Upper lobe of right lung (tissue), 1 donor: ENCODE results near the gene ACOT7. TPM values are rescaled to one million over a fixed set of nuclear protein-coding genes. Genes with fewer than 3 reads are reported as not detected.
"Not testable (repeated sequence)": the region's sequence is repeated elsewhere in the genome, so short reads cannot be mapped to it uniquely, and the experiment has no call there.

ENCODE experiments used
- ATAC-seq: fragments of 200-7000 bp; cut with Tn5 transposase; one replicate; pipeline ENCODE4 v1.9.1; 2020; ENCODE audit warnings: mild to moderate bottlenecking, moderate library complexity
- DNase-seq: peaks from one replicate; pipeline ENCODE4 v3.0.0-alpha.2; 2020
- H3K27ac ChIP-seq: fragments of 200-600 bp; one replicate; pipeline ENCODE4 v1.8.0; 2022
- H3K27me3 ChIP-seq: fragments of 200-600 bp; one replicate; pipeline ENCODE4 v1.8.0; 2022; ENCODE audit warnings: mild to moderate bottlenecking
- H3K36me3 ChIP-seq: fragments of 200-600 bp; one replicate; pipeline ENCODE4 v1.8.0; 2022
- H3K4me1 ChIP-seq: fragments of 200-600 bp; one replicate; pipeline ENCODE4 v1.8.0; 2022
- H3K4me3 ChIP-seq: fragments of 200-600 bp; one replicate; pipeline ENCODE4 v1.8.0; 2022; ENCODE audit warnings: mild to moderate bottlenecking
- H3K9me3 ChIP-seq: fragments of 200-600 bp; one replicate; pipeline ENCODE4 v1.8.0; 2022
- intact Hi-C: fragments of 100-400 bp; cut with DNase I; formaldehyde crosslinking; loops from one replicate; pipeline ENCODE4 v1.11.0; 2022
- total RNA-seq: library from RNA; stranded (reverse); fragmentation: NEBNext Ultra II Directional; extraction: Animal tissue kit (Norgen Biotek cat#: 25700); gene quantifications from one replicate; pipeline ENCODE4 v1.2.1, GENCODE V29; 2021
- TF ChIP-seq, protein P1 (sequence below): fragments of 200-600 bp; IDR thresholded peaks from one replicate; pipeline ENCODE4 v1.8.0; 2022; ENCODE audit warnings: antibody characterized with exemption
- donor health status: DM: no; HTN: yes; CAD: no; lungs with severe emphysema.

ACOT7 gene
- total RNA-seq, 1 donor from 2014 or later: 22.8 TPM

DNA sequence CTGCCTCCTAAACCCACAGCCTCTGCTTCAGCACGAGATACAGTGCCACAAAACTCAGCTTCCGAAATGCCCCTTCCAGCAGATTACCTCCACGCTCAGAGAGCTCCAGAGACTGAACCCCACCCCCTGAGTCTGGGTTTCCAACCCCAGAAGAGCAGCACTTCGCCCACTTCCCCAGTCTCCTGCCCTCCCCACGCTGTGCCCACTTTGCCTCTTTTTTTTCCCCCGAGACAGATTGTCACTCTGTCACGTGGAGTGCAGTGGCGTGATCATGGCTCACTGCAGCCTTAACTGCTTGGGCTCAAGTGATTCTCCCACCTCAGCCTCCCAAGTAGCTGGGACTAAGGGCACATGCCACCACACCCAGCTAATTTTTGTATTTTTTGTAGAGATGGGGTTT lies 167.9 kb downstream of the ACOT7 start:
- Histone ChIP-seq H3K27ac (no peak overlapping the region), H3K9me3 (no peaks in the 10 kb centered on the region), H3K4me3 (no peak overlapping the region), H3K4me1 (no peaks in the 10 kb centered on the region), H3K27me3 (no peaks in the 10 kb centered on the region), H3K36me3 (peaks cover 74% of the 10 kb centered on the region)
- ATAC-seq (no peak), DNase-seq (no peak)
- TF ChIP-seq, protein P1, sequence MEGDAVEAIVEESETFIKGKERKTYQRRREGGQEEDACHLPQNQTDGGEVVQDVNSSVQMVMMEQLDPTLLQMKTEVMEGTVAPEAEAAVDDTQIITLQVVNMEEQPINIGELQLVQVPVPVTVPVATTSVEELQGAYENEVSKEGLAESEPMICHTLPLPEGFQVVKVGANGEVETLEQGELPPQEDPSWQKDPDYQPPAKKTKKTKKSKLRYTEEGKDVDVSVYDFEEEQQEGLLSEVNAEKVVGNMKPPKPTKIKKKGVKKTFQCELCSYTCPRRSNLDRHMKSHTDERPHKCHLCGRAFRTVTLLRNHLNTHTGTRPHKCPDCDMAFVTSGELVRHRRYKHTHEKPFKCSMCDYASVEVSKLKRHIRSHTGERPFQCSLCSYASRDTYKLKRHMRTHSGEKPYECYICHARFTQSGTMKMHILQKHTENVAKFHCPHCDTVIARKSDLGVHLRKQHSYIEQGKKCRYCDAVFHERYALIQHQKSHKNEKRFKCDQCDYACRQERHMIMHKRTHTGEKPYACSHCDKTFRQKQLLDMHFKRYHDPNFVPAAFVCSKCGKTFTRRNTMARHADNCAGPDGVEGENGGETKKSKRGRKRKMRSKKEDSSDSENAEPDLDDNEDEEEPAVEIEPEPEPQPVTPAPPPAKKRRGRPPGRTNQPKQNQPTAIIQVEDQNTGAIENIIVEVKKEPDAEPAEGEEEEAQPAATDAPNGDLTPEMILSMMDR: no peak
- intact Hi-C loops: no loop called here

DNA sequence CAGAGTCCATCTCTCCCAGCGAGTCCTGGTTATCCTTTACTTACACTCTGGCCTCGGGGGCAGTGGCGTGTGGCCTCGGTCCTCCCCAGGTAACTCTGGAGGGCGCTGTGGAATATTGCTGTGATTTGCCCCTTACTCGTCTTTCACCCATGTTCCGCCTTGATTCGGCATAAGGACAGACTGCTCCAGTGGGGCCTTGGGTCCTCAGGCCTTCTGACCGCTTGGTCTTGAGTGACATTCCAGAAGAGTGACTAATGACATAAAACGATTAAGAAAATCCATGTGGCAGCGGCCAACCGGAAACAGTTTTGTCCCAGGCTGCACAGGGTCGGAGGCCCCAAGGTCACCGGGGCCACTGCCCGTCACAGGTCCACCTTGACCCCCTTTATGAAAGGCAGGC lies 168.8 kb downstream of the ACOT7 start:
- ATAC-seq (no peak), DNase-seq (no peak)
- H3K4me1 ChIP-seq: no peaks in the 10 kb centered on the region
- no peaks in the 10 kb centered on the region for H3K9me3 ChIP-seq
- intact Hi-C loops: no loop called here
- H3K27ac ChIP-seq: no peak overlapping the region
- no peaks in the 10 kb centered on the region for H3K27me3 ChIP-seq
- TF ChIP-seq, protein P1: no peak
- H3K36me3 ChIP-seq: peaks cover 65% of the 10 kb centered on the region
- H3K4me3 ChIP-seq: no peak overlapping the region

DNA sequence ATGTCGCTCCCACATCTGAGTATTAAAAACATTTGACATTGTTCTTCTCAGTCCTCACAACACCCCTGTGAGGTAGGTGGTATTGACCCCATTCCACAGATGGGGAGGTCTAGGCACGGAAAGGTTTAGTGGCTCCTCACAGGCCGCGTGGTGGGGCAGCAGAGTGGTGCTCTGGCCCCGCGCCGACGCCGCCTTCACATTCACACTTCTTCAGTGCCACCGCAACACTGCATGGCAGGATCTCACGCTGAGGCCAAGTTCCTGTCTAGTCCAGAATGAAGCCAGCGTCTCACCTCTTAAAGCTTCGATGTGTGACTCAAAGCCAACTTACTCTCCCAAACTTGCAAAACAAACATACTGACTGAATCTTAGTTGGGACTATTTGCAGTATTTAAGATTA lies 169.9 kb downstream of the ACOT7 start:
- Histone ChIP-seq H3K27ac (no peak overlapping the region), H3K27me3 (no peaks in the 10 kb centered on the region), H3K4me1 (no peaks in the 10 kb centered on the region), H3K9me3 (no peaks in the 10 kb centered on the region), H3K4me3 (no peak overlapping the region), H3K36me3 (peaks cover 56% of the 10 kb centered on the region)
- intact Hi-C loops: no loop called here
- DNase-seq (no peak), ATAC-seq (no peak)
- TF ChIP-seq, protein P1: no peak

DNA sequence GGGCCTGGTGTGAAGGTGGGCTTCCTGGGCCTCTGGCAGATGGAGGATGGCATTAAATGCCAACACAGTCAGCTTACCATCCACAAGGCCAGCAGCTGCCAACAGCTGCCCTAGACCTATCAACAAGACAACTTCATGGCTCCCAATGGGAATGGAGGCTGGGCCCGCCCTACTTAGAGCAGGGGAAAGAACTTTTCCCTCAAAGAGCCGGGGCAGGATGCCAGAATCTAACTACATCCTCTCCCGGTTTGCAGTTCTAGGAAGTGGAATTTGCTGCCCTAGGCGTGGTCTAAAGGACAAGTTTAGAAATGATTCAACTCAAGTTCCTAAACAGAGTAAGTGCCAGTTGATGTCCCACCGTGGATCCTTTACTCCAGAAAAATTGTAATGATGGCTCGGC lies 170.9 kb downstream of the ACOT7 start:
- TF ChIP-seq, protein P1: no peak
- Histone ChIP-seq H3K36me3 (peaks cover 47% of the 10 kb centered on the region), H3K9me3 (no peaks in the 10 kb centered on the region), H3K27ac (no peak overlapping the region), H3K4me1 (no peaks in the 10 kb centered on the region), H3K4me3 (no peak overlapping the region), H3K27me3 (no peaks in the 10 kb centered on the region)
- DNase-seq: no peak
- no peak for ATAC-seq
- intact Hi-C loops: no loop called here

DNA sequence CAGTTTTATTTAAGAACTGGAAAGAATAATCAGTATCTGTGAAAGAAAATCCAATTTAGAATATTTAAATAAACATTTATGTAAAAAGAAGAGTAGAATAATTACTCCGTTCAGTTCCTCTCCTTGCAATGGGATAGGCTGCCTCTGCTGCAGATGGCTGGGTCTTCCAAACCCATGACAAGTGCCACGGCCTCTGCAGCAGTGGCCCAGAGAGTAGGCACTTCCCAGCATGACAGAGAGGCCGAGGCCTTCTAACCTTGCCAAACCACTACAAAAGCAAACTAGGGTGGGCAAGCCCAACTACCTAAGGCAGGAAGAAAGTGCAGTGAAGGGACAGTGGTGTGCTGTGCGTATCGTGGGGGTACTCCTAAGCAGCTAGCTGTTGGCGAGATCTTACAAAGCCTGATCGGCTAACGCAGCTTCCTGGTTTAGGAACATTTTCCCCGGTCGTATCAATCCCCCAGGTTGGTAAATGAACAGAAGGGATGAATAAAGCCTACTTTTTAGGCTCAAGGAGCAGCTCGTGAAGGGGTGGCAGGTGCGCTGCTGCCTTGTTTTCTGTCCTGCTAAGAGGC lies 172.3 kb downstream of the ACOT7 start:
- TF ChIP-seq, protein P1: no peak
- DNase-seq: no peak
- H3K4me3 ChIP-seq: no peak overlapping the region
- ATAC-seq: no peak
- H3K4me1 ChIP-seq: no peaks in the 10 kb centered on the region
- no peaks in the 10 kb centered on the region for H3K9me3 ChIP-seq
- H3K36me3 ChIP-seq: peaks cover 34% of the 10 kb centered on the region
- no peaks in the 10 kb centered on the region for H3K27me3 ChIP-seq
- intact Hi-C loops: no loop called here
- H3K27ac ChIP-seq: no peak overlapping the region

DNA sequence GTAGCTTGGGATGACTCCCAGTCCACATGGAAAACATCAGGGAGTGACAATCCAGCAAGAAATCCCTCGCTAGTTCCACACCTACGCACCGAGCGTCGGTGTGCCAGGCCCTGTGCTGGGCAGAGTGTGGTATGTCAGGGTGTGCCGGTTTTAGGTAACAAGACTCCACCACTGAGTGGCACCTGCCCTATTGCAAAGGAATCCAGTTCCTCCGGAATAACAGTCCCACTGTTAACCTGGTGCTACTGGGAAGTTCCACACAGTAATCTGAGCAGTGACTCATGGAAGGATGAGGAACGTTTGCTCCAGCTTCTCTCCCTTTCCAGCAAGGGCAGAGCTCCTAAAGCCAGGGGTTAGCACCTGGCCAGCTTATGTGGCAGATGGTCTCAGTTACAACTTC lies 173.3 kb downstream of the ACOT7 start:
- DNase-seq (no peak), ATAC-seq (peak; percentile 57)
- no peak overlapping the region for H3K27ac ChIP-seq
- TF ChIP-seq, protein P1: no peak
- H3K36me3 ChIP-seq: peaks cover 25% of the 10 kb centered on the region
- no peak overlapping the region for H3K4me3 ChIP-seq
- H3K4me1 ChIP-seq: no peaks in the 10 kb centered on the region
- no peaks in the 10 kb centered on the region for H3K9me3 ChIP-seq
- H3K27me3 ChIP-seq: no peaks in the 10 kb centered on the region
- intact Hi-C loops: no loop called here

DNA sequence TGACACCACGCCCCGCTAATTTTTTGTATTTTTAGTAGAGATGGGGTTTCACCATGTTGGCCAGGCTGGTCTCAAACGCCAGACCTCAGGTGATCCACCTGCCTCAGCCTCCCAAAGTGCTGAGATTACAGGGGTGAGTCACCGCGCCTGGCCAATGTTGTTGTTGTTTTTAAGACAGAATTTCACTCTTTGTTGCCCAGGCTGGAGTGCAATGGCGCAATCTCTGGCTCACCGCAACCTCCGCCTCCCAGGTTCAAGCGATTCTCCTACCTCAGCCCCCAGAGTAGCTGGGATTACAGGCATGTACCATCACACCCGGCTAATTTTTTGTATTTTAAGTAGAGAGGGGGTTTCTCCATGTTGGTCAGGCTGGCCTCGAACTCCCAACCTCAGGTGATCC lies 173.9 kb downstream of the ACOT7 start:
- H3K9me3 ChIP-seq, H3K27me3 ChIP-seq, DNase-seq, ATAC-seq, intact Hi-C loops, H3K4me3 ChIP-seq, H3K27ac ChIP-seq, H3K4me1 ChIP-seq: not testable (repeated sequence)
- H3K36me3 ChIP-seq: peaks cover 19% of the 10 kb centered on the region
